ENCODE measurements around the gene GPRC5A.

DNA sequence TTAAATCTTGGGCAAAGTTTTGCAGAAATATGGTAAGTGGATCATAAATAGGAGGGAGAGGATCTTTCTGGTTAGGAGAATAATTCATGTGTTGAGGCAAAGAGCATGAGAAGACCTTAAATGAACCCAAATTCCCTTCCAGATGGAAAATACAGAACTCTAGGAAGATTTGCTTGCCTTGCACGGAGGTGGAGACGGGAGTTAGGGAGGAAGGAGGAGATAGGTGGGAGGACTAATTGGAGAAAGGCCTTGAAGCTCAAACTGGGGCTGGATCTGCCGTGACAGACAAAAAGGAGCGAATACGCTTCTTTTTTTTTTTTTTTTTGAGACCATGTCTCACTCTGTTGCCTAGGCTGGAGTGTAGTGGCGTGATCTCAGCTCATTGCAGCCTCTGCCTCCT is 5.9 kb downstream of the GPRC5A start:
- TF ChIP-seq NFIC (IDR thresholded peaks at IDR 0.05): no peak
- TF ChIP-seq USF1 (IDR thresholded peaks at IDR 0.05): no peak
- no peak for TF ChIP-seq CREB1 (IDR thresholded peaks at IDR 0.05; ENCODE audit: low read depth)
- no peak for TF ChIP-seq RAD21 (IDR thresholded peaks at IDR 0.05; ENCODE audit: low read depth)

All from Ishikawa (cell line).